Thoracic aorta endothelial cell (primary cell): Measurements from ENCODE around the gene BCAP29. TPM values are rescaled to one million over a fixed set of nuclear protein-coding genes. Genes with fewer than 3 reads are reported as not detected.

Experiments used
- small RNA-seq: library from RNA; depleted of rRNA; stranded (forward); fragments of <200 nt; gene quantifications from one replicate; pipeline ENCODE3, GENCODE V24; 2012
- total RNA-seq: library from RNA; depleted of rRNA; stranded (reverse); fragments of >200 nt; gene quantifications from 2 replicates; pipeline ENCODE4 v1.2.3, GENCODE V29; 2012

The BCAP29 gene, protein sequence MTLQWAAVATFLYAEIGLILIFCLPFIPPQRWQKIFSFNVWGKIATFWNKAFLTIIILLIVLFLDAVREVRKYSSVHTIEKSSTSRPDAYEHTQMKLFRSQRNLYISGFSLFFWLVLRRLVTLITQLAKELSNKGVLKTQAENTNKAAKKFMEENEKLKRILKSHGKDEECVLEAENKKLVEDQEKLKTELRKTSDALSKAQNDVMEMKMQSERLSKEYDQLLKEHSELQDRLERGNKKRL
- 191 and 310 TPM in 2 replicates for total RNA-seq

GRCh38 chr7:107579885-107580715 is at the start of gene BCAP29:
Gene BCAP29 (plus strand): TSS chr7:107580246. CDS start chr7:107580773, 527 bp downstream.

DNA sequence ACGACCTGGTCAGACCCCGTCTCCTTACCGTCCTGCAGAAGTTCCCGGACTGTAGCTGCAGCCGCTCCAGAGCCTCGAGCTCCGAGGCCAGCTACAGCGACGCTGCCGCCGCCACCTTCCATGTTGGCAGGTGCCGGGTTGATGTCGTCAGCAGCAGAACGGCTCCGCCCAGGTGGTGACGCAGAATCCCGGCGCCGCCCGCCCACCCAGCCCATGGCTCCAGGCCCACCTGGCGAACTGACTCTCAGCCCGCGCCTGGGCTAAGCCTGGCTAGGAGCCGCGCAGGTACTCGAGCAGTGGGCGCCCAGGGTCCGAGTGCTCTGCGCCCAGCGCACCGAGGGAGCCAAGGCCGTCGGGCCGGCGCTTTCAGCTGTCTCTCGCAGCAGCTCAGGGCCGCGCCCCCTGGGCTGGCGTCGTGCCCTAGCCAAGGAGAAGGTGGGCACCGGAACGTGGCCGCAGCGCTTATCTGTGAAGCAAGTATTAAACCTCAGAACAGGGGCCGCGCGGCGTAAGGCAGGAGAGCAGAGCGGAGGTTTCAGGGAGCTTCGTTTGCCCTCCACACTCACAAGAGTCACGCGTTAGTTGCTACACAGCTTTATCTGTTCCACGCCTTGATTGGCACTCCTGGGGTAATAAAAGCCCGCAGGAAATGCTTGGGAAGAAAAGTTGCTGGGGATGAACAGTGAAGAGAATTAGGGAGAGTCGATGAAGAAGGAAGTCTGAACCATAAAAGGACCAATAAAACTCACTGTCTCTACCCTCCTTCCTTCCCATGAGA is 16.1 kb upstream of the BCAP29 start, which contains the start of the genes COG5 and DUS4L:
Gene COG5 (minus strand): TSS at position 146 of the 778 bp plus-strand sequence. CDS start 24 bp downstream, at position 122.
Gene DUS4L (plus strand): TSS at position 197 of the 778 bp plus-strand sequence. CDS start 3,100 bp downstream, outside the sequence.

DNA sequence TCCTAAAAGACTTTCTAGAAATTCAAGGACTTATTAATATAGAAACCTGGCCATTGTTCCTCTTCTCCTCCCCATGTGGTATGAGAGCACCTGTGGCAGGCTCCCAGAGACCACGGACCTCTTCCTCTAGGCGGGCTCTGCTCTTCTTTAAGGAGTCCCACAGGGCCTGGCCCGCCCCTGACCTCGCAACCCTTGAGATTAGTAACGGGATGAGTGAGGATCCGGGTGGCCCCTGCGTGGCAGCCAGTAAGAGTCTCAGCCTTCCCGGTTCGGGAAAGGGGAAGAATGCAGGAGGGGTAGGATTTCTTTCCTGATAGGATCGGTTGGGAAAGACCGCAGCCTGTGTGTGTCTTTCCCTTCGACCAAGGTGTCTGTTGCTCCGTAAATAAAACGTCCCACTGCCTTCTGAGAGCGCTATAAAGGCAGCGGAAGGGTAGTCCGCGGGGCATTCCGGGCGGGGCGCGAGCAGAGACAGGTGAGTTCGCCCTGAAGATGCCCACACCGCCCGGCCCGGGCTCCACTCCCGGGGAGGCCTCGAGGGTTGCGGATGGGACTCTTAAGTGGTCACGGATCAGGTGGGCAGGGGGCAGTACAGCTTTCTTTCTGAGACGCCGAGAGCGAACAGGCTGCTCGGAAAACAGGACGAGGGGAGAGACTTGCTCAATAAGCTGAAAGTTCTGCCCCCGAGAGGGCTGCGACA is 80.5 kb downstream of the BCAP29 start, which contains the start of gene SLC26A4:
Gene SLC26A4 (plus strand): TSS at position 448 of the 700 bp plus-strand sequence. CDS start 814 bp downstream, outside the sequence.

Small RNA genes within 50 kb of the gene (small RNA-seq; reads per million reads assigned to genes)
- gene BANF1P5 (not detected), gene RF01233 (not detected)

Other genes with a start within 250 kb of the BCAP29 start
- under 0.01 TPM in 1 of 2 replicates, not detected in the other for gene GPR22, start 110.2 kb upstream of the BCAP29 start, total RNA-seq
- gene COG5, start 16.3 kb upstream of the BCAP29 start, total RNA-seq, result 67.3 and 73.0 TPM in 2 replicates
- 16.2 and 18.6 TPM in 2 replicates for gene DUS4L, start 16.3 kb upstream of the BCAP29 start, total RNA-seq
- gene SLC26A4, start 80.6 kb downstream of the BCAP29 start, total RNA-seq, result 1.7 and 2.0 TPM in 2 replicates
- 46.7 and 55.9 TPM in 2 replicates for gene CBLL1, start 163.9 kb downstream of the BCAP29 start, total RNA-seq
- gene SLC26A3, start 223.0 kb downstream of the BCAP29 start, total RNA-seq, result not detected in 2 replicates